ENCODE data around the gene NQO2. TPM values are rescaled to one million over a fixed set of nuclear protein-coding genes. Genes with fewer than 3 reads are reported as not detected.
A peak's percentile ranks its signal among the peaks of the same experiment; 100 is the strongest.

Gene NQO2
- total and polyA plus RNA-seq, 3 donors from 2014 or later: 9.5 to 35.6 (median 16.8) TPM

- intact Hi-C loops (cut with DNase I; ENCODE audit: low total_unique reads): no loop called here
- 69% methylated on average over 8 of the region's 8 CpGs for WGBS, 2 donors
- no peak for TF ChIP-seq CTCF (IDR thresholded peaks at IDR 0.05)
- no peaks in the 10 kb centered on the region for H3K27me3 ChIP-seq
- peak; percentile 15 for DNase-seq
- H3K4me3 ChIP-seq: no peak overlapping the region
- H3K4me1 ChIP-seq: peaks cover 13% of the 10 kb centered on the region
- H3K36me3 ChIP-seq (ENCODE audit: low read depth, missing control alignments): no peaks in the 10 kb centered on the region
- no peaks in the 10 kb centered on the region for H3K9me3 ChIP-seq
- peak overlapping the region in 1 of 2 donors; percentile 100 for H3K27ac ChIP-seq
Observed at GRCh38 chr6:2968600-2969135, 31.0 kb upstream of the NQO2 start.

- 84 to 90% methylated on average over 3 of the region's 3 CpGs for WGBS, 2 donors
- no peaks in the 10 kb centered on the region for H3K27me3 ChIP-seq
- no peak overlapping the region for H3K4me3 ChIP-seq
- no peak for DNase-seq
- intact Hi-C loops (cut with DNase I; ENCODE audit: low total_unique reads): no loop called here
- H3K4me1 ChIP-seq: peaks cover 13% of the 10 kb centered on the region
- TF ChIP-seq POLR2A (IDR thresholded peaks at IDR 0.05): no peak
- no peak for TF ChIP-seq CTCF (IDR thresholded peaks at IDR 0.05)
- peak overlapping the region; percentile 94 to 100 for H3K27ac ChIP-seq
- H3K36me3 ChIP-seq (ENCODE audit: low read depth, missing control alignments): no peaks in the 10 kb centered on the region
- H3K9me3 ChIP-seq: no peaks in the 10 kb centered on the region
Observed at GRCh38 chr6:2969549-2969948, 30.1 kb upstream of the NQO2 start.

GRCh38 chr6:2970034-2970685, 29.5 kb upstream of the NQO2 start:
- Histone ChIP-seq H3K27me3 (no peaks in the 10 kb centered on the region), H3K4me1 (peaks cover 13% of the 10 kb centered on the region), H3K27ac (peak overlapping the region; percentile 94 to 100), H3K4me3 (peak overlapping the region; percentile 77 to 91), H3K36me3 (ENCODE audit: low read depth, missing control alignments) (no peaks in the 10 kb centered on the region), H3K9me3 (no peaks in the 10 kb centered on the region)
- 13 to 15% methylated on average over 10 of the region's 10 CpGs for WGBS, 2 donors
- intact Hi-C loops (cut with DNase I; ENCODE audit: low total_unique reads): loop anchor here (2.0 kb wide), 1 partner anchor 21 kb away; no protein-coding TSS in a partner anchor
- TF ChIP-seq CTCF (IDR thresholded peaks at IDR 0.05) (no peak), POLR2A (IDR thresholded peaks at IDR 0.05) (no peak)
- peak; percentile 25 for DNase-seq

GRCh38 chr6:2970753-2971419, 28.8 kb upstream of the NQO2 start:
- Histone ChIP-seq H3K27me3 (no peaks in the 10 kb centered on the region), H3K9me3 (no peaks in the 10 kb centered on the region), H3K36me3 (ENCODE audit: low read depth, missing control alignments) (no peaks in the 10 kb centered on the region), H3K27ac (peak overlapping the region; percentile 94 to 100), H3K4me1 (peaks cover 13% of the 10 kb centered on the region), H3K4me3 (peak overlapping the region; percentile 77 to 91)
- DNase-seq: peak; percentile 77
- WGBS, 2 donors: 0 to 1% methylated on average over 35 to 55 of the region's 80 CpGs
- no peak for TF ChIP-seq CTCF (IDR thresholded peaks at IDR 0.05)
- TF ChIP-seq POLR2A (IDR thresholded peaks at IDR 0.05): no peak
- intact Hi-C loops (cut with DNase I; ENCODE audit: low total_unique reads): loop anchor here (2.0 kb wide), 1 partner anchor 20 kb away; no protein-coding TSS in a partner anchor

Data from testis (tissue), 3 donors.